RWPE1 (cell line): ENCODE measurements around the gene ZNF281.

Experiments
- CTCF ChIA-PET: fragments of 350-600 bp; sonication (Branson Sonifier 250); formaldehyde crosslinking; extraction: SDS; loops from one replicate; lab custom pipeline; 2021; lab: Yijun Ruan, JAX
- POLR2A ChIA-PET: fragments of 400-600 bp; formaldehyde crosslinking; extraction: SDS; loops from one replicate; lab custom pipeline; 2020; ENCODE audit warnings: antibody characterized with exemption; ENCODE audit not compliant: low non-redundant PET; lab: Yijun Ruan, JAX
- DNase-seq: peaks from one replicate; pipeline ENCODE4 v3.0.0; 2012; ENCODE audit warnings: low spot score
- H3K27ac ChIP-seq: fragments of 450-650 bp; 2 replicates; pipeline ENCODE4 v1.5.1; 2017
- TF ChIP-seq, protein P1 (sequence below): fragments of 450-650 bp; conservative IDR thresholded peaks from 2 replicates; pipeline ENCODE4 v1.5.1; 2017; ENCODE audit warnings: low read depth, mild to moderate bottlenecking

The ZNF281 gene

DNA sequence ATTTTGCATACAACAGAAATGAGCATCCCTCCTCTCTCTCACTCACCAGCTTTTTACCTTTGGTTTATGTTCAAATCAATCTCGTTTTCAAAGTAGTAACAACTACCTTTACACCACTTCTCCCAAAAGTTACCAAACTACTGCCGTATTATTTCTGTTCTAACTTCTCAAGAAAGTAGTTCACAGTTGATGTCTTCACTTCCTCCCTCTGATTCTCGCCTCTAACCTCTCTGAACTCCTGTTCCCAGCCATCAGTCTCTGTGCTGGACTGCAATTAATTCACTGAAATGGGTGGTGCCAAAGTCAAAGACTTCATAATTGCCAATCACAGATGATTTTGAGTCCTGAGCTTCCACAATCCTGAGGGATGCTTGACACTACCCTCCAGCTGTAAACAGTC, 54.0 kb downstream of the ZNF281 start:
- no peak for DNase-seq
- H3K27ac ChIP-seq, result no peak overlapping the region
- ChIA-PET POLR2A (interaction anchor here (1.0 kb wide), 1 partner anchor 136 kb away, joined by 5 read pairs; no protein-coding TSS in a partner anchor), CTCF (interaction anchor here (0.7 kb wide), 2 partner anchors 15 to 23 kb away, joined by 3 read pairs; no protein-coding TSS in a partner anchor)
- TF ChIP-seq, protein P1, sequence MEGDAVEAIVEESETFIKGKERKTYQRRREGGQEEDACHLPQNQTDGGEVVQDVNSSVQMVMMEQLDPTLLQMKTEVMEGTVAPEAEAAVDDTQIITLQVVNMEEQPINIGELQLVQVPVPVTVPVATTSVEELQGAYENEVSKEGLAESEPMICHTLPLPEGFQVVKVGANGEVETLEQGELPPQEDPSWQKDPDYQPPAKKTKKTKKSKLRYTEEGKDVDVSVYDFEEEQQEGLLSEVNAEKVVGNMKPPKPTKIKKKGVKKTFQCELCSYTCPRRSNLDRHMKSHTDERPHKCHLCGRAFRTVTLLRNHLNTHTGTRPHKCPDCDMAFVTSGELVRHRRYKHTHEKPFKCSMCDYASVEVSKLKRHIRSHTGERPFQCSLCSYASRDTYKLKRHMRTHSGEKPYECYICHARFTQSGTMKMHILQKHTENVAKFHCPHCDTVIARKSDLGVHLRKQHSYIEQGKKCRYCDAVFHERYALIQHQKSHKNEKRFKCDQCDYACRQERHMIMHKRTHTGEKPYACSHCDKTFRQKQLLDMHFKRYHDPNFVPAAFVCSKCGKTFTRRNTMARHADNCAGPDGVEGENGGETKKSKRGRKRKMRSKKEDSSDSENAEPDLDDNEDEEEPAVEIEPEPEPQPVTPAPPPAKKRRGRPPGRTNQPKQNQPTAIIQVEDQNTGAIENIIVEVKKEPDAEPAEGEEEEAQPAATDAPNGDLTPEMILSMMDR, result no peak
